Measurements from ENCODE around the gene CAVIN1. TPM values are rescaled to one million over a fixed set of nuclear protein-coding genes. Genes with fewer than 3 reads are reported as not detected.
A peak's percentile ranks its signal among the peaks of the same experiment; 100 is the strongest.
"Not testable (repeated sequence)": the region's sequence is repeated elsewhere in the genome, so short reads cannot be mapped to it uniquely, and the experiment has no call there.

CAVIN1 gene
- total RNA-seq, 1 donor from 2014 or later, result 0.96 TPM

- H3K4me3 Mint-ChIP-seq; H3K36me3 Mint-ChIP-seq (ENCODE audit: low read depth); H3K27ac Mint-ChIP-seq; intact Hi-C loops (cut with micrococcal nuclease); H3K4me1 Mint-ChIP-seq (ENCODE audit: low read depth); H3K9me3 Mint-ChIP-seq; DNase-seq (ENCODE audit: low spot score): not testable (repeated sequence)
- H3K27me3 Mint-ChIP-seq (ENCODE audit: insufficient read depth), result peaks cover 20% of the 10 kb centered on the region
These were observed 28.2 kb upstream of the CAVIN1 start for GRCh38 chr17:42451270-42451669.

GRCh38 chr17:42449838-42450237 is 26.8 kb upstream of the CAVIN1 start:
- H3K4me1 Mint-ChIP-seq (ENCODE audit: low read depth); DNase-seq (ENCODE audit: low spot score); H3K4me3 Mint-ChIP-seq; H3K9me3 Mint-ChIP-seq; H3K27ac Mint-ChIP-seq; intact Hi-C loops (cut with micrococcal nuclease); H3K36me3 Mint-ChIP-seq (ENCODE audit: low read depth): not testable (repeated sequence)
- peaks cover 18% of the 10 kb centered on the region for H3K27me3 Mint-ChIP-seq (ENCODE audit: insufficient read depth)

- DNase-seq (ENCODE audit: low spot score); intact Hi-C loops (cut with micrococcal nuclease); H3K36me3 Mint-ChIP-seq (ENCODE audit: low read depth); H3K27ac Mint-ChIP-seq; H3K4me3 Mint-ChIP-seq; H3K4me1 Mint-ChIP-seq (ENCODE audit: low read depth); H3K9me3 Mint-ChIP-seq: not testable (repeated sequence)
- peaks cover 15% of the 10 kb centered on the region for H3K27me3 Mint-ChIP-seq (ENCODE audit: insufficient read depth)
These were observed 26.1 kb upstream of the CAVIN1 start for GRCh38 chr17:42449176-42449575.

GRCh38 chr17:42442196-42442565 is 19.1 kb upstream of the CAVIN1 start:
- Mint-ChIP-seq H3K36me3 (ENCODE audit: low read depth) (no peaks in the 10 kb centered on the region), H3K4me1 (ENCODE audit: low read depth) (peaks cover 16% of the 10 kb centered on the region), H3K27me3 (ENCODE audit: insufficient read depth) (peaks cover 5% of the 10 kb centered on the region), H3K9me3 (no peaks in the 10 kb centered on the region), H3K4me3 (no peak overlapping the region), H3K27ac (no peak overlapping the region)
- no peak for DNase-seq (ENCODE audit: low spot score)
- intact Hi-C loops (cut with micrococcal nuclease), result loop anchor here (5.0 kb wide), 1 partner anchor 40 kb away; no protein-coding TSS in a partner anchor

GRCh38 chr17:42441371-42442195 is 18.5 kb upstream of the CAVIN1 start:
- H3K4me3 Mint-ChIP-seq, result no peak overlapping the region
- no peaks in the 10 kb centered on the region for H3K36me3 Mint-ChIP-seq (ENCODE audit: low read depth)
- peaks cover 16% of the 10 kb centered on the region for H3K4me1 Mint-ChIP-seq (ENCODE audit: low read depth)
- H3K27ac Mint-ChIP-seq, result no peak overlapping the region
- intact Hi-C loops (cut with micrococcal nuclease), result loop anchor here (5.0 kb wide), 1 partner anchor 41 kb away; no protein-coding TSS in a partner anchor
- H3K27me3 Mint-ChIP-seq (ENCODE audit: insufficient read depth), result peaks cover 5% of the 10 kb centered on the region
- no peaks in the 10 kb centered on the region for H3K9me3 Mint-ChIP-seq
- no peak for DNase-seq (ENCODE audit: low spot score)

GRCh38 chr17:42438600-42439567 is 15.8 kb upstream of the CAVIN1 start:
- no peaks in the 10 kb centered on the region for H3K9me3 Mint-ChIP-seq
- H3K4me1 Mint-ChIP-seq (ENCODE audit: low read depth), result peaks cover 11% of the 10 kb centered on the region
- no peak overlapping the region for H3K27ac Mint-ChIP-seq
- DNase-seq (ENCODE audit: low spot score), result peak; percentile 28
- intact Hi-C loops (cut with micrococcal nuclease), result loop anchor here (1.0 kb wide), 1 partner anchor 78 kb away; no protein-coding TSS in a partner anchor
- H3K27me3 Mint-ChIP-seq (ENCODE audit: insufficient read depth), result peaks cover 6% of the 10 kb centered on the region
- H3K4me3 Mint-ChIP-seq, result no peak overlapping the region
- H3K36me3 Mint-ChIP-seq (ENCODE audit: low read depth), result no peaks in the 10 kb centered on the region

- intact Hi-C loops (cut with micrococcal nuclease), result no loop called here
- Mint-ChIP-seq H3K27ac (no peak overlapping the region), H3K4me1 (ENCODE audit: low read depth) (peaks cover 2% of the 10 kb centered on the region), H3K4me3 (no peak overlapping the region), H3K36me3 (ENCODE audit: low read depth) (no peaks in the 10 kb centered on the region), H3K9me3 (no peaks in the 10 kb centered on the region), H3K27me3 (ENCODE audit: insufficient read depth) (peaks cover 10% of the 10 kb centered on the region)
- DNase-seq (ENCODE audit: low spot score), result no peak
These were observed 13.3 kb upstream of the CAVIN1 start for GRCh38 chr17:42436391-42436790.

- no peak overlapping the region for H3K27ac Mint-ChIP-seq
- H3K27me3 Mint-ChIP-seq (ENCODE audit: insufficient read depth), result peaks cover 29% of the 10 kb centered on the region
- intact Hi-C loops (cut with micrococcal nuclease), result no loop called here
- H3K4me1 Mint-ChIP-seq (ENCODE audit: low read depth), result no peaks in the 10 kb centered on the region
- no peaks in the 10 kb centered on the region for H3K9me3 Mint-ChIP-seq
- DNase-seq (ENCODE audit: low spot score), result no peak
- no peaks in the 10 kb centered on the region for H3K36me3 Mint-ChIP-seq (ENCODE audit: low read depth)
- H3K4me3 Mint-ChIP-seq, result no peak overlapping the region
These were observed 8.7 kb upstream of the CAVIN1 start for GRCh38 chr17:42431758-42432161.

DNA sequence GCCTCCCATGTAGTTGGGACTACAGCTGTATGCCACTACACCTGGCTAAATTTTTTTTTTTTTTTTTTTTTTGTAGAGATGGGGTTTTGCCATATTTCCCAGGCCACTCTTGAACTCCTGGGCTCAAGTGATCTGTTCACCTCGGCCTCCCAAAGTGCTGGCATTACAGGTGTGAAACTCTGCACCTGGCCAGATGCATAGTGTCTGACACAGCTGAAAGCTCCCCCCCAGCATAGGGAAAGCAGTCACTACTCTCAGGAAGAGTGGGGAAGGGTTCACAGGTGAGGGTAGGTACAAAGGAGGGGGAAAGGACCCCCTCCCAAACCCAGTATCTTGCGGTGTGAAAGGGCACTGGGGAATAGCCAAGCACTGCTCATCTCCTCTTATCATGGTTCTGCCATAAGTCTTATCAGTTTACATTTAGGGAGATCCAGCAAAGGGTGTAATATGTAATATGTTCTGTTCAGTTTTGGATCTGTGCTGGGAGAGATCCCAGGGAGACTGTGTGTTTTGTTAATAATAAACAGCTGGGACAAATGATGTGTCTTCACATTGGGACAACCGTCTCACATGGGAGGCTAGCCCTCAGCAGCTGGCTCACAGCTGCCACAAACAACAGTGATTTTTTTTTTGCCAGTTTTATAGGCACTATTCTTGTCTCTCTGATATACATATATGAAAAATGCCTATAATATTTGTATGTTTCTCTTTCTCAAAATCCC is 6.8 kb upstream of the CAVIN1 start:
- Mint-ChIP-seq H3K27ac (no peak overlapping the region), H3K4me1 (ENCODE audit: low read depth) (no peaks in the 10 kb centered on the region), H3K36me3 (ENCODE audit: low read depth) (no peaks in the 10 kb centered on the region), H3K27me3 (ENCODE audit: insufficient read depth) (peaks cover 41% of the 10 kb centered on the region), H3K4me3 (no peak overlapping the region), H3K9me3 (no peaks in the 10 kb centered on the region)
- DNase-seq (ENCODE audit: low spot score), result no peak
- intact Hi-C loops (cut with micrococcal nuclease), result no loop called here

GRCh38 chr17:42428141-42428944 is 5.3 kb upstream of the CAVIN1 start:
- Mint-ChIP-seq H3K27ac (no peak overlapping the region), H3K4me3 (no peak overlapping the region), H3K4me1 (ENCODE audit: low read depth) (no peaks in the 10 kb centered on the region), H3K36me3 (ENCODE audit: low read depth) (no peaks in the 10 kb centered on the region), H3K9me3 (no peaks in the 10 kb centered on the region), H3K27me3 (ENCODE audit: insufficient read depth) (peaks cover 50% of the 10 kb centered on the region)
- peak; percentile 16 for DNase-seq (ENCODE audit: low spot score)
- intact Hi-C loops (cut with micrococcal nuclease), result loop anchor here (1.0 kb wide), 2 partner anchors 89 to 99 kb away; no protein-coding TSS in a partner anchor

- no peak overlapping the region for H3K4me3 Mint-ChIP-seq
- no peak overlapping the region for H3K27ac Mint-ChIP-seq
- intact Hi-C loops (cut with micrococcal nuclease), result no loop called here
- H3K9me3 Mint-ChIP-seq, result no peaks in the 10 kb centered on the region
- H3K27me3 Mint-ChIP-seq (ENCODE audit: insufficient read depth), result peaks cover 60% of the 10 kb centered on the region
- peaks cover 3% of the 10 kb centered on the region for H3K36me3 Mint-ChIP-seq (ENCODE audit: low read depth)
- H3K4me1 Mint-ChIP-seq (ENCODE audit: low read depth), result peaks cover 10% of the 10 kb centered on the region
- DNase-seq (ENCODE audit: low spot score), result no peak
These were observed 2.0 kb upstream of the CAVIN1 start for GRCh38 chr17:42424991-42425610.
